Skeletal muscle satellite cell (primary cell): Measurements from ENCODE around the gene NFIX.
"Not testable (repeated sequence)": the region's sequence is repeated elsewhere in the genome, so short reads cannot be mapped to it uniquely, and the experiment has no call there.

Experiments
- H3K27me3 ChIP-seq: 2 replicates; pipeline ENCODE4 v1.7.0; 2013; ENCODE audit warnings: low read length; ENCODE audit not compliant: control insufficient read depth, insufficient read depth
- H3K36me3 ChIP-seq: 2 replicates; pipeline ENCODE4 v1.7.0; 2013; ENCODE audit warnings: mild to moderate bottlenecking, control low read depth, low read length; ENCODE audit not compliant: insufficient read depth
- H3K4me1 ChIP-seq: 2 replicates; pipeline ENCODE4 v1.7.0; 2013; ENCODE audit warnings: low read length; ENCODE audit not compliant: control insufficient read depth, insufficient read depth
- H3K4me2 ChIP-seq: 2 replicates; pipeline ENCODE4 v1.7.0; 2013; ENCODE audit warnings: mild to moderate bottlenecking, low read length
- H3K4me3 ChIP-seq: 2 replicates; pipeline ENCODE4 v1.7.0; 2013; ENCODE audit warnings: low read length
- H3K9ac ChIP-seq: 2 replicates; pipeline ENCODE4 v1.7.0; 2013; ENCODE audit warnings: mild to moderate bottlenecking, low read depth, low read length, moderate library complexity
- H3K9me3 ChIP-seq: replicated peaks from 2 replicates; pipeline ENCODE4 v1.7.0; 2013; ENCODE audit warnings: mild to moderate bottlenecking, control low read depth, low read length

Gene NFIX

DNA sequence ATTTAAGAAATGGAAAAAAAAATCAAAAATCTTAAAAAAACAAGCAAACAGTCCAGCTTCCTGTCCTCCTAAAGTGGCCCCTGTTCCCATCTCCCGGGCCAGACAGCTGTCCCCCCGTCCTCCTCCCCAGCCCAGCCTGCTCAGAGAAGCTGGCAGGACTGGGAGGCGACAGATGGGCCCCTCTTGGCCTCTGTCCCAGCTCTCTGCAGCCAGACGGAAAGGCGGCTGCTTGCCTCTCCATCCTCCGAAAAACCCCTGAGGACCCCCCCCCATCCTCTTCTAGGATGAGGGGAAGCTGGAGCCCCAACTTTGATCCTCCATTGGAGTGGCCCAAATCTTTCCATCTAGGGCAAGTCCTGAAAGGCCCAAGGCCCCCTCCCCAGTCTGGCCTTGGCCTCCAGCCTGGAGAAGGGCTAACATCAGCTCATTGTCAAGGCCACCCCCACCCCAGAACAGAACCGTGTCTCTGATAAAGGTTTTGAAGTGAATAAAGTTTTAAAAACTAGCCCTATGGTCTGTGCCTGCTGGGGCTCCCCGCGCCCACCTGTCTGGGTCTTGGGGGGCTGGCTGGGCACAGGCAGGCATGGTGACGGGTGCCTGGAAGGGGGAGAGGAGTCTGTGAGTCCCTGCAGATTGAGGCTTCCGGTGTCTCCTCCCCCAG, 42.0 kb upstream of the NFIX start:
- Histone ChIP-seq H3K4me3 (peak overlapping the region; percentile 17), H3K4me2 (peak overlapping the region; percentile 68), H3K36me3 (peaks cover 50% of the 10 kb centered on the region), H3K27me3 (no peaks in the 10 kb centered on the region), H3K9ac (peak overlapping the region; percentile 75), H3K9me3 (no peaks in the 10 kb centered on the region), H3K4me1 (peaks cover 48% of the 10 kb centered on the region)

DNA sequence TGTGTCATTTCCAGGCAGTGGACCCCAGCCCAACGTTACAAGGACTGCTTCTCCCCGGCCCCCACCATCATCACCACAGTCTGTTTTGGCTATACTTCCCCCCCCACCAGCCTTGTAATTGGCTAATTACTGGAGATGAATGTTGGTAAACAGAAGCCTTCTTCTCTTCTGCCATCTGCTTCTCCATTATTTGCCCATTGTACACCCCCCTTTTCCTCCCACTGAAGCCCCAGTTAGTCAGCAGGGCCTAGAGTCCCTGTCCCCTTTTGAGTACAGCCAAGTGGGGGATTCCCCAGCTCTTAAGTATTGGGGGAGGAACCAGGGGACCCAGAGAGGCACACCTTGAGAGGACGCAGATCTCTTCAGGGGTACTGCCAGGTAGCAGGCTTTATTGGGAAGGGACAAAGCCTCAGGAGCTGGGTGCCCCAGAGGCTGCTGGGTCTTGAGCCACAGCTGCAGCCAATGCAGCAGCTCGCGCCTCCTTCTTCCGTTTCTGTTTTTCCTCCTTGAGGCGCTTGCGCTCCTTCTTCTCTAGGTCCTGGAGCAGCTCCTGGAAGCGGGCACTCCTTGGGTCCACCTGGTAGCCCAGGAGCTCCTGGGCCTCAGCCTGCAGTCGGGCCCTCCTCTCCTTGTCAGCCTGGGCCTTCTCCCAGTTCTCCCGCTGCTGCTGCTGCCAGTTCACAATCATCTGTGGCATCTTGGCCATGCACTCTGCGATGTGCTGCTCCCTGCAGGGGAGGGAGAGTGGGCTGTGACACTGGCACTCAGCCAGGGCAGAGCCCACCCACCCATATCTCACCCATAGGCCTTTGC, 41.3 kb upstream of the NFIX start:
- Histone ChIP-seq H3K4me1 (peaks cover 48% of the 10 kb centered on the region), H3K36me3 (peaks cover 42% of the 10 kb centered on the region)

DNA sequence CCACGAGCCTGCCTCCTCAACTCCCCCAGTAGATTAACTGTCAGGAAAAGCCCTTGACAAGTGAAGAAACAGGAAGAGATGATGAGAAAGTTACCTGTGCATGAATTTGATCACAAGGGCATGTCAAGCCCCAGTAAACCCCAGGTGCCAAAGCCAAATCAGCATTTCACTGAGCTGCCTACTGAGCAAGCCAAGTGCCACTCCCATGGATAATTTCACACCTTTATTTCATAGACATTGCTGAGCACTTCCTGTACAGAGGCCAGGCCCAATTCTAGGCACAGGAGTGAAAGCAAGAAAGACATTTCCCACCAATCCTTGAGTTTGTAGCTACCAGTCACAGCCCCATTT, 40.7 kb upstream of the NFIX start:
- Histone ChIP-seq H3K4me1 (peaks cover 45% of the 10 kb centered on the region), H3K27me3 (no peaks in the 10 kb centered on the region), H3K36me3 (peaks cover 37% of the 10 kb centered on the region), H3K9ac (peak overlapping the region; percentile 75), H3K9me3 (no peaks in the 10 kb centered on the region), H3K4me2 (peak overlapping the region; percentile 53), H3K4me3 (no peak overlapping the region)

More for the DNA sequence above, 41.3 kb upstream of the NFIX start:
- Histone ChIP-seq H3K4me2 (peak overlapping the region; percentile 53), H3K4me3 (no peak overlapping the region), H3K9ac (peak overlapping the region; percentile 75), H3K9me3 (no peaks in the 10 kb centered on the region), H3K27me3 (no peaks in the 10 kb centered on the region)

DNA sequence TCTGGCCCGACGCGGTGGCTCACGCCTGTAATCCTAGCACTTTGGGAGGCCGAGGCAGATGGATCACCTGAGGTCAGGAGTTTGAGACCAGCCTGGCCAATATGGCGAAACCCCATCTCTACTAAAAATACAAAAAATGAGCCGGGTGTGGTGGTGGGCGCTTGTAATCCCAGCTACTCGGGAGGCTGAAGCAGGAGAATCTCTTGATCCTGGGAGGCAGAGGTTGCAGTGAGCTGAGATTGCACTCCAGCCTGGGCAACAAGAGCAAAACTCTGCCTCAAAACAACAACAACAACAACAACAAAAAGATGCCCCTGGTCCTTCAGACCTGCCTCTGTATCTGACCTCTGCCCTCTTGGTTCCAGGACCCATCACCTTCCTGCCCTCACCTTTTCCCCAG, 39.7 kb upstream of the NFIX start:
- not testable (repeated sequence) for H3K27me3 ChIP-seq, H3K9me3 ChIP-seq
- Histone ChIP-seq H3K4me1 (peaks cover 45% of the 10 kb centered on the region), H3K4me3 (peak overlapping the region; percentile 93), H3K36me3 (peaks cover 30% of the 10 kb centered on the region), H3K4me2 (peak overlapping the region; percentile 97), H3K9ac (peak overlapping the region; percentile 98)

DNA sequence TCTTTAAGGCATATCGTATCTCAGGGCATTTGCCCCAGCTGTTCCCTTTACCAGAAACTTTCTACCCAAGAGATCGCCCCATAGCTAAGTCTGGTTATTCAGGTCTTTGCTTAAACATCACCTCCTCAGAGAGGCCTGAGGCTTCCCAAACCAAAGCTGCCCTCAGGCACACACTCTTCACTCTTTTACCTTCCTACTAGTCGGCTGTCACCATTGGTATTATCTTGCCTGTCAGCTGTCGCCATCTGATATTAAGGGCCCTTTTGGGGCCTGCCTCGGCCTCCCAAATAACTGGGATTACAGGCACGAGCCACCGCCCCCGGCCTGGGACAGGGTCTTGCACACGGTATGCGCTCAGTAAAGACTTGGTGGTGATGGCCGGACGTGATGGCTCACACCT, 39.3 kb upstream of the NFIX start:
- Histone ChIP-seq H3K36me3 (peaks cover 30% of the 10 kb centered on the region), H3K4me1 (peaks cover 45% of the 10 kb centered on the region), H3K9me3 (no peaks in the 10 kb centered on the region), H3K27me3 (no peaks in the 10 kb centered on the region), H3K4me2 (peak overlapping the region; percentile 97), H3K4me3 (peak overlapping the region; percentile 93), H3K9ac (peak overlapping the region; percentile 98)

DNA sequence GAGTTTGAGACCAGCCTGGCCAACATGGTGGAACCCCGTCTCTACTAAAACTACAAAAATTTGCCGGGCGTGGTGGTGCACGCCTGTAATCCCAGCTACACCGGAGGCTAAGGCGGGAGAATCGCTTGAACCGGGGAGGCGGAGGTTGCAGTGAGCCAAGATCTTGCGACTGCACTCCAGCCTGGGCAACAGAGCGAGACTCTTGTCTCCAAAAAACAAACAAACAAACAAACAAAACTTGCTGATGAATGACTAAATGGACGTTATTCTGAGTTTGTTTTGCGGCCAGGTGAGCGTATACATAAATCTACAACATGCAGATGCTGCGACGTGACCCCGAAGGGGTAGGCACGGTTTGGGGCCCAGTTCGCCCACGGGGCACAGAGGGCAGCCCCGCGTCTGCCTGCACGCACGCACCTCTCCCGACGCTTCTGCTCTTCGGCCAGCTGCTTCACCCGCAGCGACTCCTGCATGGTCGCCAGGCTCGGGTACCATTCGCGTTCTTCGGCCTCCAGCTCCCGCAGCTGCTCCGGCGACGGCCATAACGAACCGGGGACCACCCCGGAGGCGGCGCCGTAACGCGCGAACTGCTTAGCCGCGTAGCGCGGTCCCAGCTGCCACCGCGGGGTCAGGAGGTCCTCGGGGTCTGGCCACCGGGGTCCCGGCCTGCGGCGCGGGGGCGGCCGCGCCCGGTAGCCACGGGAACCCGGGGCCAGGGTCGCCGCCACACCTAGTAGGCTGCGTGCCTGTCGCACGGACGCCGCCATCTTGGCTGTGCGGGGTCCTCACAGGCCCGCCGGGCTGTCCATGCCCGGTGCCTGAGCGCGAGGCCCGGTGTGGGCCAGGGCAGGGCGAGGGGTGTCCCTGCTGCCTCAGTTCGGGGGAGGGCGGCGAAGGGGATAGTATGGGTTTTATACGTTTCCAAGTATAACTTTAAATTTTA, 38.6 kb upstream of the NFIX start, which contains the start of gene GADD45GIP1:
Gene GADD45GIP1 (minus strand): TSS at position 778 of the 943 bp plus-strand sequence. CDS start 11 bp downstream, at position 767.
- peak within 1 kb of the TSS; percentile 97 for H3K4me2 ChIP-seq
- H3K4me1 ChIP-seq: peaks cover 43% of the 10 kb centered on the region
- peak within 1 kb of the TSS; percentile 93 for H3K4me3 ChIP-seq
- no peaks in the 10 kb centered on the region for H3K9me3 ChIP-seq
- H3K27me3 ChIP-seq: no peaks in the 10 kb centered on the region
- peaks cover 27% of the 10 kb centered on the region for H3K36me3 ChIP-seq
- H3K9ac ChIP-seq: peak within 1 kb of the TSS; percentile 98

DNA sequence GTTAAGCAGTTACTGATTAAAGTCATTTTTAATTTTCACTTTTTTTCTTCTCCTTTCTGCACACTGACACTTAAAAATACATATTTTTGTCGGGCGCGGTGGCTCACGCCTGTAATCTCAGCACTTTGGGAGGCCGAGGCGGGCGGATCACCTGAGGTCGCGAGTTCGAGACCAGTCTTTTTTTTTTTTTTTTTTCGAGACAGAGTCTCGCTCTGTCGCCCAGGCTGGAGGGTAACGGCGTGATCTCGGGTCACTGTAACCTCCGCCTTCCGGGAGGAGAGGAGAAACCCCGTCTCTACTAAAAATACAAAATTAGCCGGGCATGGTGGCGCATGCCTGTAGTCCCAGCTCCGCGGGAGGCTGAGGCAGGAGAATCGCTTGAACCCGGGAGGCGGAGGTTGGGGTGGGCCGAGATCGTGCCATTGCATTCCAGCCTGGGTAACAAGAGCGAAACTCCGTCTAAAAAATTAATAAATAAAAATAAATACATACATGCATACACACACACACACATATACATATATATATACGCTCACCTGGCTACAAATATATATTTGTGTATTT, 37.8 kb upstream of the NFIX start:
- H3K27me3 ChIP-seq: not testable (repeated sequence)
- peak overlapping the region; percentile 93 for H3K4me3 ChIP-seq

DNA sequence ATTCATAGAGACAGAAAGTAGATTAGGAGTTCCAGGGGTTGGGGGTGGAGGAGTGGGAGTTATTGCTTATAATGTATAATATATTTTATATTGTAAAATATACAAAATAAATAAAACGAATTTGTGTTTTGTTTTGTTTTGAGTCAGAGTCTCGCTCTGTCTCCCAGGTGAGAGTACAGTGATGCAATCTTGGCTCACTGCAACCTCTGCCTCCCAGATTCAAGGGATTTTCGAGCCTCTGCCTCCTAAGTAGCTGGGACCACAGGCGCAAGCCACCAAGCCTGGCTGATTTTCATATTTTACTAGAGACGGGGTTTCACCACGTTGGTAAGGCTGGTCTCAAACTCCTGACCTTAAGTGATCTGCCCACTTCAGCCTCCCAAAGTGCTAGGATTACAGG, 35.8 kb upstream of the NFIX start:
- no peak overlapping the region for H3K4me2 ChIP-seq
- no peak overlapping the region for H3K4me3 ChIP-seq
- peaks cover 6% of the 10 kb centered on the region for H3K36me3 ChIP-seq
- H3K27me3 ChIP-seq: no peaks in the 10 kb centered on the region
- H3K9me3 ChIP-seq: no peaks in the 10 kb centered on the region
- no peak overlapping the region for H3K9ac ChIP-seq
- peaks cover 16% of the 10 kb centered on the region for H3K4me1 ChIP-seq

More for the DNA sequence above, 37.8 kb upstream of the NFIX start:
- Histone ChIP-seq H3K4me2 (peak overlapping the region; percentile 97), H3K9ac (peak overlapping the region; percentile 98), H3K4me1 (peaks cover 35% of the 10 kb centered on the region), H3K36me3 (peaks cover 20% of the 10 kb centered on the region)
- H3K9me3 ChIP-seq: not testable (repeated sequence)

DNA sequence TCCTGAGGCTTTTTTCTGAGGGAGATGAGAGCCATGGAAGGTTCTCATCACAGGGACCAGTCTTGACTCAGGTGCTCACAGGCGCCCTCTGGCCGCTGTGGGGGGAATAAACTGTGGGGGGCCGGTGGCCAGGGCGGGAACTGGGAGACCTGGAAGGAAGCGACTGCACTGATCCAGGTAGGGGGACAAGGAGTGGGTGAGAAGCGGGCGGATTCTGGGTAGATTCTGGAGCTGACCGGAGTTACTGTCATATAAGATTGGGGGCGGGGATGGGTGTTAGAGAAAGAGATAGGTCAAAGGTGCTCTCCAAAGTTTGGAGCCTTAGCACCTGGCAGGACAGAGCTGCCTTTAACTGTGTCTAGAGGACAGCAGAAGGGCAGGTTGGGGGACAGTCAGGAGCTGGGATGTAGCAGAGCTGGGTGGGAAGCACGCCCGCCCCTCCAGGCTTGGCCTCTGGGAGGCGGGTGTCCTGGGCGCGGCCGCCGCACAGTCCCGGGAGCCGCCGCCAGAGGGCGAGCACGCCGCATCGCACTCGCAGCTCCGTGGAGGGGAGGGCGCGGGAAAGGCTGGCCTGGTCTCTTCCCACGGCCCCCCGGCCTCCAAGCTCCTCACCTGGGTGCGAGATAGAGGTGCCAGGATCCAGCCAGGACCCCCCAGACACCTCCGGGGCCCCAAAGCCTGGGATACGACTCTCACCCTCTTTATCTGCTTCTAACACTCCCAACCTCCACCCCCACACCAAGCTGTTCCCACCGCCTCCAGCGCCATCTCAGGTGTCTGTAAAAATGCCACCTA, 30.1 kb upstream of the NFIX start:
- H3K9ac ChIP-seq: peak overlapping the region; percentile 79
- no peaks in the 10 kb centered on the region for H3K27me3 ChIP-seq
- H3K4me1 ChIP-seq: peaks cover 16% of the 10 kb centered on the region
- H3K4me3 ChIP-seq: peak overlapping the region; percentile 79
- H3K9me3 ChIP-seq: no peaks in the 10 kb centered on the region
- no peaks in the 10 kb centered on the region for H3K36me3 ChIP-seq
- H3K4me2 ChIP-seq: peak overlapping the region; percentile 100

DNA sequence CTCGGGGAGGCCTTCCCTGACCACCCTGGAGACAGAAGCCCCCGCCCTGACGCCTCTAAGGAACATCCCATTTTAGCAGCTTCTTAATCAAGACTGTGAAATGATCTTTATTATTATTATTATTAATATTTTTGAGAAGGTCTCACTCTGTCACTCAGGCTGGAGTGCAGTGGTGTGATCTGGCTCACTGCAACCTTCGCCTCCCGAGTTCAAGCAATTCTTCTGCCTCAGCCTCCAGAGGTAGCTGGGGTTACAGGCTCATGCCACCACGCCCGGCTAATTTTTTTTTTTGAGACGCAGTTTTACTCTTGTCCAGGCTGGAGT, 29.5 kb upstream of the NFIX start:
- Histone ChIP-seq H3K9me3 (no peaks in the 10 kb centered on the region), H3K4me2 (peak overlapping the region; percentile 100), H3K36me3 (no peaks in the 10 kb centered on the region), H3K27me3 (no peaks in the 10 kb centered on the region), H3K4me1 (peaks cover 16% of the 10 kb centered on the region), H3K4me3 (peak overlapping the region; percentile 79), H3K9ac (no peak overlapping the region)
